Measurements from ENCODE around the gene ETV7. TPM values are rescaled to one million over a fixed set of nuclear protein-coding genes. Genes with fewer than 3 reads are reported as not detected.
"Not testable (repeated sequence)": the region's sequence is repeated elsewhere in the genome, so short reads cannot be mapped to it uniquely, and the experiment has no call there.

Gene ETV7
- total and polyA plus RNA-seq, 2 donors (not counting 1 experiment from before 2014, with no cell fraction given): 0.40 to 1.5 TPM

GRCh38 chr6:36340618-36341454 is 46.6 kb downstream of the ETV7 start:
- Histone ChIP-seq H3K4me3 (replicated peaks in 1 of 4; ENCODE audit: control extremely low read depth in 1 of 4, insufficient read depth in 1 of 4, low read depth in 3 of 4, low read length in 4 of 4) (no peak overlapping the region), H3K9me3 (ENCODE audit: control insufficient read depth, insufficient read depth, low read depth, low read length) (no peaks in the 10 kb centered on the region), H3K27me3 (ENCODE audit: control insufficient read depth, insufficient read depth, low read length) (peaks cover 20% of the 10 kb centered on the region), H3K4me1 (ENCODE audit: control insufficient read depth, extremely low read depth, insufficient read depth, low read length) (peaks cover 3% of the 10 kb centered on the region), H3K36me3 (ENCODE audit: control insufficient read depth, insufficient read depth, low read length) (no peaks in the 10 kb centered on the region), H3K9ac (ENCODE audit: insufficient read depth, low read length) (no peak overlapping the region), H3K79me2 (ENCODE audit: control insufficient read depth, insufficient read depth, low read length) (no peaks in the 10 kb centered on the region), H4K20me1 (ENCODE audit: control insufficient read depth, extremely low read depth, insufficient read depth, low read length) (no peaks in the 10 kb centered on the region), H3K27ac (ENCODE audit: insufficient read depth, low read length) (no peak overlapping the region), H3K4me2 (ENCODE audit: extremely low read depth, insufficient read depth, low read length) (peak overlapping the region; percentile 40), H2AFZ (ENCODE audit: low read length) (peak overlapping the region; percentile 62)
- TF ChIP-seq CTCF (conservative IDR thresholded peaks at IDR 0.05 in 1 of 2, IDR thresholded peaks at IDR 0.05 in 1 of 2; ENCODE audit: low read depth in 1 of 2, low read length in 2 of 2) (peak; percentile 91 to 97), EZH2 (IDR thresholded peaks at IDR 0.05; ENCODE audit: low read length, missing control alignments) (peak; percentile 49)
- peak; percentile 56 to 69 for DNase-seq (ENCODE audit: low read depth in 2 of 2)

- Histone ChIP-seq H3K4me2 (ENCODE audit: extremely low read depth, insufficient read depth, low read length) (no peak overlapping the region), H2AFZ (ENCODE audit: low read length) (no peak overlapping the region), H3K4me3 (replicated peaks in 1 of 4; ENCODE audit: control extremely low read depth in 1 of 4, insufficient read depth in 1 of 4, low read depth in 3 of 4, low read length in 4 of 4) (no peak overlapping the region)
Measured at GRCh38 chr6:36340306-36340617, 47.2 kb downstream of the ETV7 start.

GRCh38 chr6:36339146-36339545 is 48.3 kb downstream of the ETV7 start:
- no peak for TF ChIP-seq CTCF (conservative IDR thresholded peaks at IDR 0.05 in 1 of 2, IDR thresholded peaks at IDR 0.05 in 1 of 2; ENCODE audit: low read depth in 1 of 2, low read length in 2 of 2)
- TF ChIP-seq EZH2 (IDR thresholded peaks at IDR 0.05; ENCODE audit: low read length, missing control alignments): no peak
- H3K9me3 ChIP-seq (ENCODE audit: control insufficient read depth, insufficient read depth, low read depth, low read length): no peaks in the 10 kb centered on the region
- H3K27ac ChIP-seq (ENCODE audit: insufficient read depth, low read length): no peak overlapping the region
- no peak overlapping the region for H3K4me2 ChIP-seq (ENCODE audit: extremely low read depth, insufficient read depth, low read length)
- no peak overlapping the region for H3K4me3 ChIP-seq (replicated peaks in 1 of 4; ENCODE audit: control extremely low read depth in 1 of 4, insufficient read depth in 1 of 4, low read depth in 3 of 4, low read length in 4 of 4)
- H2AFZ ChIP-seq (ENCODE audit: low read length): no peak overlapping the region
- H3K9ac ChIP-seq (ENCODE audit: insufficient read depth, low read length): no peak overlapping the region
- H4K20me1 ChIP-seq (ENCODE audit: control insufficient read depth, extremely low read depth, insufficient read depth, low read length): no peaks in the 10 kb centered on the region
- no peaks in the 10 kb centered on the region for H3K36me3 ChIP-seq (ENCODE audit: control insufficient read depth, insufficient read depth, low read length)
- peaks cover 3% of the 10 kb centered on the region for H3K4me1 ChIP-seq (ENCODE audit: control insufficient read depth, extremely low read depth, insufficient read depth, low read length)
- no peak for DNase-seq (ENCODE audit: low read depth in 2 of 2)
- H3K79me2 ChIP-seq (ENCODE audit: control insufficient read depth, insufficient read depth, low read length): no peaks in the 10 kb centered on the region
- peaks cover 34% of the 10 kb centered on the region for H3K27me3 ChIP-seq (ENCODE audit: control insufficient read depth, insufficient read depth, low read length)

More at GRCh38 chr6:36340306-36340617, 47.2 kb downstream of the ETV7 start:
- TF ChIP-seq EZH2 (IDR thresholded peaks at IDR 0.05; ENCODE audit: low read length, missing control alignments): no peak
- no peak for TF ChIP-seq CTCF (conservative IDR thresholded peaks at IDR 0.05 in 1 of 2, IDR thresholded peaks at IDR 0.05 in 1 of 2; ENCODE audit: low read depth in 1 of 2, low read length in 2 of 2)
- no peaks in the 10 kb centered on the region for H4K20me1 ChIP-seq (ENCODE audit: control insufficient read depth, extremely low read depth, insufficient read depth, low read length)
- no peak overlapping the region for H3K9ac ChIP-seq (ENCODE audit: insufficient read depth, low read length)
- H3K36me3 ChIP-seq (ENCODE audit: control insufficient read depth, insufficient read depth, low read length): no peaks in the 10 kb centered on the region
- peaks cover 3% of the 10 kb centered on the region for H3K4me1 ChIP-seq (ENCODE audit: control insufficient read depth, extremely low read depth, insufficient read depth, low read length)
- H3K27ac ChIP-seq (ENCODE audit: insufficient read depth, low read length): no peak overlapping the region
- H3K9me3 ChIP-seq (ENCODE audit: control insufficient read depth, insufficient read depth, low read depth, low read length): no peaks in the 10 kb centered on the region
- H3K27me3 ChIP-seq (ENCODE audit: control insufficient read depth, insufficient read depth, low read length): peaks cover 24% of the 10 kb centered on the region
- no peaks in the 10 kb centered on the region for H3K79me2 ChIP-seq (ENCODE audit: control insufficient read depth, insufficient read depth, low read length)
- DNase-seq (ENCODE audit: low read depth in 2 of 2): no peak

GRCh38 chr6:36338223-36338622 is 49.2 kb downstream of the ETV7 start:
- H3K27ac ChIP-seq (ENCODE audit: insufficient read depth, low read length); H4K20me1 ChIP-seq (ENCODE audit: control insufficient read depth, extremely low read depth, insufficient read depth, low read length); H3K4me2 ChIP-seq (ENCODE audit: extremely low read depth, insufficient read depth, low read length); H3K4me3 ChIP-seq (replicated peaks in 1 of 4; ENCODE audit: control extremely low read depth in 1 of 4, insufficient read depth in 1 of 4, low read depth in 3 of 4, low read length in 4 of 4); H3K4me1 ChIP-seq (ENCODE audit: control insufficient read depth, extremely low read depth, insufficient read depth, low read length); H3K36me3 ChIP-seq (ENCODE audit: control insufficient read depth, insufficient read depth, low read length); H2AFZ ChIP-seq (ENCODE audit: low read length); H3K9ac ChIP-seq (ENCODE audit: insufficient read depth, low read length); H3K9me3 ChIP-seq (ENCODE audit: control insufficient read depth, insufficient read depth, low read depth, low read length); H3K79me2 ChIP-seq (ENCODE audit: control insufficient read depth, insufficient read depth, low read length); DNase-seq (ENCODE audit: low read depth in 2 of 2): not testable (repeated sequence)
- peaks cover 42% of the 10 kb centered on the region for H3K27me3 ChIP-seq (ENCODE audit: control insufficient read depth, insufficient read depth, low read length)

Measured in fibroblast of lung (primary cell).